Gastrocnemius medialis (tissue), 4 donors: ENCODE results near the gene ASCL5. TPM values are rescaled to one million over a fixed set of nuclear protein-coding genes. Genes with fewer than 3 reads are reported as not detected.

ENCODE experiments used
- ATAC-seq, 2 donors: fragments of 150-250 bp; one replicate each; pipeline ENCODE4 v1.9.1; 2016
- DNase-seq, 2 donors: peaks; one replicate each; pipeline ENCODE4 v3.0.0-alpha.2; 2019
- H3K27ac ChIP-seq, 4 donors: fragments of 200-600 bp; sonication (generic); 1 replicate in 1 of 4; 2 replicates in 3 of 4; pipeline ENCODE4 v1.5.1; 2016 to 2018; ENCODE audit warnings: mild to moderate bottlenecking in 2 of 4, moderate library complexity in 1 of 4
- H3K27me3 ChIP-seq, 3 donors: fragments of 200-600 bp; sonication (generic) in 2 of 3; 1 replicate in 1 of 3; 2 replicates in 2 of 3; pipeline versions ENCODE4 v1.5.1 to v1.6.0; 2016 to 2019; ENCODE audit warnings: mild to moderate bottlenecking in 1 of 3, moderate library complexity in 1 of 3
- H3K36me3 ChIP-seq, 2 donors: fragments of 200-600 bp; sonication (generic) in 1 of 2; one replicate each; pipeline ENCODE4 v1.5.1; 2017 to 2018
- H3K4me1 ChIP-seq, 2 donors: fragments of 200-600 bp; sonication (generic) in 1 of 2; one replicate each; pipeline ENCODE4 v1.5.1; 2016 to 2017; ENCODE audit warnings: mild to moderate bottlenecking in 2 of 2
- H3K4me3 ChIP-seq, 4 donors: fragments of 200-600 bp; sonication (generic) in 3 of 4; 1 replicate in 1 of 4; 2 replicates in 3 of 4; pipeline ENCODE4 v1.5.1; 2016 to 2019; ENCODE audit warnings: mild to moderate bottlenecking in 2 of 4
- H3K9me3 ChIP-seq, 3 donors: fragments of 200-600 bp; sonication (generic) in 2 of 3; 1 replicate in 1 of 3; 2 replicates in 2 of 3; pipeline ENCODE4 v1.5.1; 2016 to 2019
- CTCF ChIP-seq, 5 experiments: fragments of 450-650 bp in 3 of 5; fragments of 200-600 bp in 2 of 5; sonication (generic) in 2 of 5; IDR thresholded peaks in 4 of 5; conservative IDR thresholded peaks in 1 of 5; 1 replicate in 4 of 5; 2 replicates in 1 of 5; pipeline ENCODE4 v1.5.1; 2016 to 2019; ENCODE audit warnings: antibody characterized with exemption in 5 of 5, mild to moderate bottlenecking in 3 of 5, moderate library complexity in 3 of 5
- POLR2A ChIP-seq, 2 donors: fragments of 450-650 bp; IDR thresholded peaks; one replicate each; pipeline ENCODE4 v1.6.1; 2017; ENCODE audit warnings: antibody characterized with exemption in 2 of 2, mild to moderate bottlenecking in 2 of 2, moderate library complexity in 2 of 2
- in situ Hi-C, 4 donors: fragments of 200-750 bp; cut with MboI; loops; one replicate each; pipeline versions ENCODE4 v1.15.0 to v1.8.0; 2017; ENCODE audit warnings: low sequenced_read_pairs in 4 of 4
- intact Hi-C: fragments of 100-400 bp; cut with DNase I; formaldehyde crosslinking; loops from one replicate; pipeline ENCODE4 v1.15.1; 2023; ENCODE audit warnings: low total_unique reads
- total RNA-seq, 4 donors: library from RNA; depleted of rRNA; stranded (reverse); fragments of >200 nt; gene quantifications; one replicate each; pipeline versions ENCODE4 v1.1.0 to v1.2.3, GENCODE V29; 2016

The ASCL5 gene
- total RNA-seq, 4 donors from 2014 or later, result not detected

GRCh38 chr1:201126463-201126831, 537 bp downstream of the ASCL5 start:
- peaks cover 7 to 19% of the 10 kb centered on the region in 2 donors for H3K4me1 ChIP-seq
- peaks cover 0 to 3% (median 0%) of the 10 kb centered on the region in 3 donors for H3K27me3 ChIP-seq
- in situ Hi-C loops, result no loop called here
- intact Hi-C loops, result no loop called here
- DNase-seq (no peak), ATAC-seq (peak; percentile 6 to 22)
- H3K9me3 ChIP-seq, result no peaks in the 10 kb centered on the region
- H3K4me3 ChIP-seq, result no peak overlapping the region
- TF ChIP-seq POLR2A (IDR thresholded peaks at IDR 0.05), result no peak
- TF ChIP-seq CTCF (IDR thresholded peaks at IDR 0.05 in 4 of 5, conservative IDR thresholded peaks at IDR 0.05 in 1 of 5), result no peak
- H3K27ac ChIP-seq, result peak overlapping the region in 2 of 4 donors; percentile 24 to 50
- H3K36me3 ChIP-seq, result no peaks in the 10 kb centered on the region

GRCh38 chr1:201125800-201126199, 1.2 kb downstream of the ASCL5 start:
- Histone ChIP-seq H3K36me3 (no peaks in the 10 kb centered on the region), H3K27me3 (peaks cover 0 to 3% (median 0%) of the 10 kb centered on the region in 3 donors), H3K4me3 (no peak overlapping the region), H3K4me1 (peaks cover 7 to 19% of the 10 kb centered on the region in 2 donors), H3K27ac (peak overlapping the region in 1 of 4 donors; percentile 24), H3K9me3 (no peaks in the 10 kb centered on the region)
- ATAC-seq (peak in 1 of 2 donors; percentile 43), DNase-seq (no peak)
- TF ChIP-seq POLR2A (IDR thresholded peaks at IDR 0.05), result no peak
- TF ChIP-seq CTCF (IDR thresholded peaks at IDR 0.05 in 4 of 5, conservative IDR thresholded peaks at IDR 0.05 in 1 of 5), result no peak
- intact Hi-C loops, result no loop called here
- in situ Hi-C loops, result no loop called here

GRCh38 chr1:201125019-201125418, 2.0 kb downstream of the ASCL5 start:
- Histone ChIP-seq H3K4me3 (no peak overlapping the region), H3K27me3 (peaks cover 0 to 3% (median 0%) of the 10 kb centered on the region in 3 donors), H3K4me1 (peaks cover 7 to 19% of the 10 kb centered on the region in 2 donors), H3K36me3 (no peaks in the 10 kb centered on the region), H3K9me3 (no peaks in the 10 kb centered on the region), H3K27ac (peak overlapping the region in 1 of 4 donors; percentile 9)
- intact Hi-C loops (no loop called here), in situ Hi-C loops (no loop called here)
- TF ChIP-seq POLR2A (IDR thresholded peaks at IDR 0.05), result no peak
- no peak for TF ChIP-seq CTCF (IDR thresholded peaks at IDR 0.05 in 4 of 5, conservative IDR thresholded peaks at IDR 0.05 in 1 of 5)
- ATAC-seq (peak; percentile 30 to 31), DNase-seq (peak in 1 of 2 donors; percentile 43)

- Histone ChIP-seq H3K4me1 (peaks cover 7 to 19% of the 10 kb centered on the region in 2 donors), H3K36me3 (no peaks in the 10 kb centered on the region), H3K9me3 (no peaks in the 10 kb centered on the region), H3K27ac (no peak overlapping the region), H3K4me3 (no peak overlapping the region), H3K27me3 (peaks cover 0 to 3% (median 0%) of the 10 kb centered on the region in 3 donors)
- TF ChIP-seq POLR2A (IDR thresholded peaks at IDR 0.05) (no peak), CTCF (IDR thresholded peaks at IDR 0.05 in 4 of 5, conservative IDR thresholded peaks at IDR 0.05 in 1 of 5) (no peak)
- in situ Hi-C loops, result loop anchor here in 1 of 4 donors (5.0 kb wide), 1 partner anchor 37 kb away; no protein-coding TSS in a partner anchor
- intact Hi-C loops, result no loop called here
- no peak for DNase-seq
- ATAC-seq, result no peak
These were observed 3.1 kb downstream of the ASCL5 start for GRCh38 chr1:201123866-201124265.
